OCI-LY1 (cell line): ENCODE results near the gene BRD7.

Source experiments
- H2AFZ ChIP-seq: fragments of 200-600 bp; sonication (generic), shearing (Covaris generic); 2 replicates; pipeline ENCODE4 v1.6.0; 2014; ENCODE audit warnings: antibody characterized with exemption, mild to moderate bottlenecking, low read length
- H3F3A ChIP-seq: fragments of 200-600 bp; sonication (generic), shearing (Covaris generic); 2 replicates; pipeline ENCODE4 v1.6.0; 2014; ENCODE audit warnings: mild to moderate bottlenecking, antibody characterized with exemption, low read length, moderate library complexity; ENCODE audit not compliant: insufficient read depth
- H3K27ac ChIP-seq: fragments of 200-600 bp; sonication (generic); 2 replicates; pipeline ENCODE4 v1.5.1; 2014; ENCODE audit warnings: low read length, mixed run types, mild to moderate bottlenecking, low read depth; ENCODE audit not compliant: poor library complexity, severe bottlenecking
- H3K27me3 ChIP-seq: fragments of 200-600 bp; sonication (generic); 2 replicates; pipeline ENCODE4 v1.6.0; 2014; ENCODE audit warnings: antibody characterized with exemption, mild to moderate bottlenecking, low read length, moderate library complexity; ENCODE audit not compliant: insufficient read depth
- H3K36me3 ChIP-seq: fragments of 200-600 bp; sonication (generic); 2 replicates; pipeline ENCODE4 v1.6.1; 2014; ENCODE audit warnings: mild to moderate bottlenecking, antibody characterized with exemption, low read length, moderate library complexity, mixed read lengths; ENCODE audit not compliant: insufficient read depth
- H3K4me1 ChIP-seq: fragments of 200-600 bp; sonication (generic); 2 replicates; pipeline ENCODE4 v1.5.1; 2014; ENCODE audit warnings: mild to moderate bottlenecking, low read length, moderate library complexity; ENCODE audit not compliant: insufficient read depth, severe bottlenecking
- H3K4me2 ChIP-seq: fragments of 200-600 bp; sonication (generic), shearing (Covaris generic); 2 replicates; pipeline ENCODE4 v1.6.1; 2014; ENCODE audit warnings: low read length
- H3K4me3 ChIP-seq: fragments of 200-600 bp; sonication (generic); 2 replicates; pipeline ENCODE4 v1.5.1; 2014; ENCODE audit warnings: low read length, low read depth, mild to moderate bottlenecking, mixed read lengths; ENCODE audit not compliant: poor library complexity, severe bottlenecking
- H3K79me2 ChIP-seq: fragments of 200-600 bp; shearing (Covaris generic); 2 replicates; pipeline ENCODE4 v1.6.1; 2016; ENCODE audit warnings: mixed run types, low read length, mixed read lengths; ENCODE audit not compliant: insufficient read depth
- H3K9ac ChIP-seq: fragments of 200-600 bp; sonication (generic), shearing (Covaris generic); 2 replicates; pipeline ENCODE4 v1.6.1; 2014; ENCODE audit warnings: mild to moderate bottlenecking, low read length, mixed read lengths
- H3K9me2 ChIP-seq: fragments of 200-600 bp; sonication (generic), shearing (Covaris generic); 2 replicates; pipeline ENCODE4 v1.6.1; 2014; ENCODE audit warnings: low read depth, mild to moderate bottlenecking, low read length, mixed read lengths
- H3K9me3 ChIP-seq: fragments of 200-600 bp; shearing (Covaris generic); 2 replicates; pipeline ENCODE4 v1.6.1; 2014; ENCODE audit warnings: low read length, mixed read lengths
- H4K20me1 ChIP-seq: fragments of 200-600 bp; sonication (generic), shearing (Covaris generic); 2 replicates; pipeline ENCODE4 v1.6.0; 2016; ENCODE audit warnings: mild to moderate bottlenecking, low read length; ENCODE audit not compliant: insufficient read depth
- CTCF ChIP-seq: fragments of 200-600 bp; sonication (generic), shearing (Covaris generic); IDR thresholded peaks from 2 replicates; pipeline ENCODE4 v1.5.1; 2017; ENCODE audit warnings: mild to moderate bottlenecking, antibody characterized with exemption, low read length, moderate library complexity, mixed read lengths
- EZH2 ChIP-seq: fragments of 200-600 bp; sonication (generic), shearing (Covaris generic); IDR thresholded peaks from 2 replicates; pipeline ENCODE4 v1.8.0; 2017; ENCODE audit warnings: borderline replicate concordance, mixed run types, mild to moderate bottlenecking, antibody characterized with exemption, low read length, moderate library complexity, mixed read lengths

Gene BRD7

GRCh38 chr16:50368410-50369132 lies at the start of gene BRD7:
BRD7 (minus strand) TSS chr16:50368988; CDS start chr16:50368774, 214 bp downstream.
- Histone ChIP-seq H3K9ac (peak within 1 kb of the TSS; percentile 97), H3K9me3 (no peaks in the 10 kb centered on the region), H3K4me3 (peak within 1 kb of the TSS; percentile 96), H3K36me3 (peaks cover 36% of the 10 kb centered on the region), H3K9me2 (no peaks in the 10 kb centered on the region), H3K27me3 (no peaks in the 10 kb centered on the region), H3K4me1 (peaks cover 28% of the 10 kb centered on the region), H3K27ac (no peak within 1 kb of the TSS), H3F3A (no peaks in the 10 kb centered on the region), H3K79me2 (peaks cover 26% of the 10 kb centered on the region; the same call in 1 of the 2 replicates), H3K4me2 (peak within 1 kb of the TSS; percentile 61), H4K20me1 (no peaks in the 10 kb centered on the region; the same call in 1 of the 2 replicates), H2AFZ (peak within 1 kb of the TSS; percentile 83; the same call in 1 of the 2 replicates)
- no peak for TF ChIP-seq EZH2
- TF ChIP-seq CTCF = no peak

DNA sequence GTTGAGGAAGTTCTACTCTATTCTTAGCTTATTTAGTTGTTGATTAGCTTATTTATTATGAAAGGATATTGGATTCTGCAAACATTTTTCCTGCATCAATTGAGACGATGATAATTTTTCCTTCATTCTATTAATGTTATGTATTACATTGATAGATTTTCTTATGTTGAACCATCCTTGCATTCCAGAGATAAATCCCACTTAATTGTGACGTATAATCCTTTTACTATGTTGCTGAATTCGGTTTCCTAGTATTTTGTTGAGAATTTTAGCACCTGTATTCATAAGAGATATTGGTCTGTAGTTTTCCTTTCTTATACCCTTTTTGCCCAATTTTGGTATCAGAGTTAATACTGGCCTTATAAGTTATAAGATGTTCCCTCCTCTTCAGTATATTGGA lies 47.6 kb upstream of the BRD7 start:
- TF ChIP-seq EZH2 (no peak), CTCF (no peak)

DNA sequence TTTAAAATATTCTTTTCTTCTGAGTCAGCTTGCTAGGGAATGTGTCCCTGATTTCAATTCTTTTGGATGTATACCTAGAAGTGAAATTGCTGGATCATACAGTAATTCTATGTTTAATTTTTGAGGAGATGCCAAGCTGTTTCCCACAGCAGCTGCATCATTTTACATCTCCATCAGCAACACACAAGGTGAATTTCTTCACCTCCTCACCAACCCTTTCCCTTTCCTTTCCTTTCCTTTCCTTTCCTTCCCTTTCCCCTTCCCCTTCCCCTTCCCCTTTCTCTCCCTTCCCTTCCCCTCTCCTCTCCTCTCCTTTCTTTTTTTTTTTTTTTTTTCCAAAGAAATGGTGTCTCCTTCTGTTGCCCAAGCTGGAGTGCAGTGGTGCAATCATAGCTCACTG lies 45.4 kb upstream of the BRD7 start:
- no peak for TF ChIP-seq CTCF
- no peak for TF ChIP-seq EZH2
- Histone ChIP-seq H3F3A (no peaks in the 10 kb centered on the region), H3K4me3 (no peak overlapping the region), H3K79me2 (no peaks in the 10 kb centered on the region), H3K9me2 (no peaks in the 10 kb centered on the region), H3K27me3 (0 out of 2 replicates have a peak, but pooled peaks cover 2% of the 10 kb centered on the region), H3K27ac (no peak overlapping the region), H4K20me1 (no peaks in the 10 kb centered on the region), H3K4me1 (no peaks in the 10 kb centered on the region), H3K4me2 (no peak overlapping the region), H3K9me3 (peaks cover 9% of the 10 kb centered on the region; the same call in 1 of the 2 replicates), H2AFZ (no peak overlapping the region), H3K36me3 (no peaks in the 10 kb centered on the region), H3K9ac (no peak overlapping the region)

More for the DNA sequence above, 47.6 kb upstream of the BRD7 start:
- Histone ChIP-seq H3K4me1 (no peaks in the 10 kb centered on the region), H3K4me2 (no peak overlapping the region), H3K27me3 (no peaks in the 10 kb centered on the region), H3K79me2 (no peaks in the 10 kb centered on the region), H3K36me3 (no peaks in the 10 kb centered on the region), H3K9ac (no peak overlapping the region), H3K27ac (no peak overlapping the region), H3F3A (no peaks in the 10 kb centered on the region), H2AFZ (no peak overlapping the region), H3K4me3 (no peak overlapping the region), H3K9me3 (peaks cover 9% of the 10 kb centered on the region; the same call in 1 of the 2 replicates), H3K9me2 (no peaks in the 10 kb centered on the region), H4K20me1 (no peaks in the 10 kb centered on the region)
